GM18909 (cell line): ENCODE data around the gene PIP5K1B.
"Not testable (repeated sequence)": the region's sequence is repeated elsewhere in the genome, so short reads cannot be mapped to it uniquely, and the experiment has no call there.

Source experiments
- ATAC-seq: cut with Tn5 transposase; IDR thresholded peaks from one replicate; pipeline ENCODE4 v1.9.1; 2021; ENCODE audit warnings: mild to moderate bottlenecking; ENCODE audit not compliant: unreplicated experiment, poor library complexity

PIP5K1B gene

DNA sequence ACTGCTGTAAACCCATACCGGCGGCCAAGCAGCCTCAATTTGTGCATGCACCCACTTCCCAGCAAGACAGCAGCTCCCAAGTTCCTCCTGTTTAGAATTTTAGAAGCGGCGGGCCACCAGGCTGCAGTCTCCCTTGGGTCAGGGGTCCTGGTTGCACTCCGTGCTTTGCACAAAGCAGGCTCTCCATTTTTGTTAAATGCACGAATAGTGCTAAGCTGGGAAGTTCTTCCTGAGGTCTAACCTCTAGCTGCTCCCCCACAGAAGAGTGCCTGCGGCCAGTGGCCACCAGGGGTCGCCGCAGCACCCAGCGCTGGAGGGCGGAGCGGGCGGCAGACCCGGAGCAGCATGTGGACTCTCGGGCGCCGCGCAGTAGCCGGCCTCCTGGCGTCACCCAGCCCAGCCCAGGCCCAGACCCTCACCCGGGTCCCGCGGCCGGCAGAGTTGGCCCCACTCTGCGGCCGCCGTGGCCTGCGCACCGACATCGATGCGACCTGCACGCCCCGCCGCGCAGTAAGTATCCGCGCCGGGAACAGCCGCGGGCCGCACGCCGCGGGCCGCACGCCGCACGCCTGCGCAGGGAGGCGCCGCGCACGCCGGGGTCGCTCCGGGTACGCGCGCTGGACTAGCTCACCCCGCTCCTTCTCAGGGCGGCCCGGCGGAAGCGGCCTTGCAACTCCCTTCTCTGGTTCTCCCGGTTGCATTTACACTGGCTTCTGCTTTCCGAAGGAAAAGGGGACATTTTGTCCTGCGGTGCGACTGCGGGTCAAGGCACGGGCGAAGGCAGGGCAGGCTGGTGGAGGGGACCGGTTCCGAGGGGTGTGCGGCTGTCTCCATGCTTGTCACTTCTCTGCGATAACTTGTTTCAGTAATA, 330.6 kb downstream of the PIP5K1B start, which contains the start of gene FXN:
FXN (plus strand) TSS at position 315 of the 871 bp plus-strand sequence; CDS start at position 346, 31 bp downstream.
- peak; percentile 95 for ATAC-seq

DNA sequence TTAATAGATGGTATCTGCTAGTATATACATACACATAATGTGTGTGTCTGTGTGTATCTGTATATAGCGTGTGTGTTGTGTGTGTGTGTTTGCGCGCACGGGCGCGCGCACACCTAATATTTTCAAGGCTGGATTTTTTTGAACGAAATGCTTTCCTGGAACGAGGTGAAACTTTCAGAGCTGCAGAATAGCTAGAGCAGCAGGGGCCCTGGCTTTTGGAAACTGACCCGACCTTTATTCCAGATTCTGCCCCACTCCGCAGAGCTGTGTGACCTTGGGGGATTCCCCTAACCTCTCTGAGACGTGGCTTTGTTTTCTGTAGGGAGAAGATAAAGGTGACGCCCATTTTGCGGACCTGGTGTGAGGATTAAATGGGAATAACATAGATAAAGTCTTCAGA, 331.3 kb downstream of the PIP5K1B start:
- peak; percentile 29 for ATAC-seq

DNA sequence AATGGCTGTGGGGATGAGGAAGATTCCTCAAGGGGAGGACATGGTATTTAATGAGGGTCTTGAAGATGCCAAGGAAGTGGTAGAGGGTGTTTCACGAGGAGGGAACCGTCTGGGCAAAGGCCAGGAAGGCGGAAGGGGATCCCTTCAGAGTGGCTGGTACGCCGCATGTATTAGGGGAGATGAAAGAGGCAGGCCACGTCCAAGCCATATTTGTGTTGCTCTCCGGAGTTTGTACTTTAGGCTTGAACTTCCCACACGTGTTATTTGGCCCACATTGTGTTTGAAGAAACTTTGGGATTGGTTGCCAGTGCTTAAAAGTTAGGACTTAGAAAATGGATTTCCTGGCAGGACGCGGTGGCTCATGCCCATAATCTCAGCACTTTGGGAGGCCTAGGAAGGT, 331.8 kb downstream of the PIP5K1B start:
- no peak for ATAC-seq

DNA sequence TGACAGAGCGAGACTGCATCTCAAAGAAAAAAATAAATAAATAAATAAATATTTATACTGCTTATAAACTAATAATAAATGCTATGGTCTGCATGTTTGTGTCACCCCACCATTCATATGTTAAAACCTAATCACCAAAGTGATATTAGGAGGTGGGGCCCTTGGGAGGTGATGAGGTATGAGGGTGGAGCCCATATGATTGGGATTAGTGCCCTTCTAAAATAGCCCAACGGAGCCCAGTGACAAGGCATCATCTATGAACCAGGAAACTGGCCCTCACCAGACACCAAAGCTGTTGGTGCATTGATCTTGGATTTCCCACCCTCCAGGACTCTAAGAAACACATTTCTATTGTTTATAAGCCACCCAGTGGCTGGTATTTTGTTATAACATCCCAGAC, 335.6 kb downstream of the PIP5K1B start:
- no peak for ATAC-seq

DNA sequence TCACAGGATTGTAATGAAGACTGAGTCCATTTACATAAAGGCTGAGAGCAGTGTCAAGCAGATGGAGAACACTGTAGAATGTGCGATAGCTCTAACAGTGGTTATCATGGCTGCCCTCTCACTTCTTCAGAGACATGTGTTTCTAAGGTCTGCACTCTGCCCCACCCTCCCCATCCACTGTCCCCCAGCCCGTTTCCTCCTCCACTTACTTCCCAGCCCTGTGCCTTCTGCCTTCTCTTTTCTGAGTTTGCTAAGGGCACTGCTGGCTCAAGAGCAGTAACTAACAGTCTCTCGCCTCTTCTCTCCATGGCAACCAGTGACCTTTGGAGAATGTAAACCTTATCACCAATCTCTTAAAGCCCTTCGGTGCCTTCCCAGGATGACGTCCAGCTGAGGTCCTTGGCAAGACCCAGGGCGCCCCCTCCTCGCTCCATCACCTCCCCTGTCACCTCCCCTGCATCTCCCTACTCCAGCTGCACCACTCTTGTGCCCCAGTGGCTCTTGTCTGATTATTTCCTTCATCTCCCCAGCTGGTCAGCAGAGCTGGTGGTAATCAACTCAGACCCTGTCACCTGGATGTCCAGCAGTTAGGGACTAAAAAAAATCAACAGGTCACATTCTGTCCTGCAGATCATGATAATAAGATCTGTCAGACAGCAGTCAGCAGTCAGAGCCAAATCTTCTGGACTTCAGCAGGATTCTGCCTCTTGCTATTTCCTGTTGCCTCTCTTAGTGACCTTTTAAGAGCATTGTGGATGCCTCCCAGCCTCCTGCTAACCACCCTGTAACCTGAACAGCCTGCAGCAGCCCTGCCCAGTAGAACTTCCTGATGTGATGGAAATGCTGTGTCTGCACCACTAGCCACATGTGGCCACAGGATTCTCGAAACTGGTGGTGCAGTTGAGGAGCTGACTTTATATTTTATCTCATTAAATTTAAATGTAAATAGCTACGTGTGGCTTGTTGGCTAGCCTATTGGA, 339.5 kb downstream of the PIP5K1B start:
- no peak for ATAC-seq

DNA sequence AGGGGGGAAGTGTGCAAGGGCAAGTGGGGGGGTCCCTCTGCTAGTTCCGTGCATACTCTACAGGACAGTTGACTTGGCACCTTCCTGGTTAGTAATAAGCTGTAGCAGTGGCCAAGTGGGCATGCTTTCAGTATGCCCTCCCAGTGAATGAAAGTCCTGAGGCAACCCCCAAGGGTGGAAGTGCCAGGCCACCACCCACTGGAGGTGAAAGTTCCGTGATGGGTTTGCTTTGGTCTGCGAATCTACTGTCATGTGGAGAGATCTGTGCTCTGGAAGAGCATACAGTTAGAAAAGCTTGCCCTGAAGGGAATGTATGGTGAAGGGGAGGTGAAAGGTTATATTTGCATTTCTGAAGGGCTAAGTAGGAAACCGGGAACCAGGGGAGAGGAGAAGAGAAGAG, 340.8 kb downstream of the PIP5K1B start:
- ATAC-seq = no peak

DNA sequence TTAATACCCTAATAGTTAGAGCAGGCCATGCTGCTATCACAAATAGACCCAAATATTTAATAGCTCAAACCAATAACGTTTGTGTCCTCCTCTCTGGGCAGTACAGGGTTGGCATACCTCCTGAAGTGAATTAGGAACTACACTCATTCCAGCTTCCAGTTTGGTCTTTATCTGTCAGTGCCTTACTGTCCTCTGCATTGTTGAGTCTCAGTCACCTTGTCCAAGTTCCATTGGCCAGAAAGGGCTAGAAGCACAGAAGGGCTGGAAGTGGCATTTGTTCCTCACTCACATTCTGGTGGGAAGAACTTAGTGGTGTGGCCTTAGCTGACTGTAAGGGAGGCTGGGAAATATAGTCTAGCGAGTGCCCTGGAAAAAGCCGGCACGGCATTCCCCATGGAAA, 341.7 kb downstream of the PIP5K1B start:
- no peak for ATAC-seq

DNA sequence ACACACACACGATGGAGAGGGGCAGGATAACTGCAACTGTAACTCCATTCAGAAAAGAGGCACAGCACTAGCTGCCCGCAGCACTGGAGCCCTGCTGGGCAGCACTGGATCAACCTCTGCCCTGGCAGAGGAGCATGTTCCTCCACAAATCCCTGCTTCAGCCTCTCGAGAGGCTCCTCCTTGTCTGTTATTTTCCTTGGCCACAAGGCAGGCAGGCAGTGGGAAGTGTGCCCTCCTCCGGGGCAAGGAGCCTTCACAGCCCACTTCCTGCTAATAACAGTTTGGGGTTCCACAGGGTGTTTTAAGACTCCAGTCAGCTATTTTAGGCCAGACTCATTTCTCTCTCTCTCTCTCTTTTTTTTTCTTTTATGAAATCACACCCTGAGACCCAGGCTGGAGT, 342.3 kb downstream of the PIP5K1B start:
- ATAC-seq = no peak

DNA sequence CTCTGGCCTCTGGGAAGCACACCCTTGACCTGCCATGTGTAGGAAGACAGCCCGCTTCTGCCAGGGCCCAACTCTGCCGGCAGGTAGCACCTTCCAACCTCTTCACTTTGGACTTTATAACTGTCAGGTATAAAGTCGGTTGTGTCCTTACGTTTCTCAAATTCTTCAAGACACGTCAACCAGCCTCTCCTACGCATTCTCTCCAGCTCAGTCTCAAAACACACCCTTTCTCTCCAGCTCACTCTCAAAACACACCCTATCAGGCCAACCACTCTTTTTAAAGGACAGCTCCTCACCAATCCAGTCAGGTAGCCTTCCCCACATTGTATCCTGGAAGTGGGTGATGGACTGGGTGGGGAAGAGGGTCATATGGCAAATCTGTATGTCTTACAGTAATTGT, 344.1 kb downstream of the PIP5K1B start:
- ATAC-seq = no peak

DNA sequence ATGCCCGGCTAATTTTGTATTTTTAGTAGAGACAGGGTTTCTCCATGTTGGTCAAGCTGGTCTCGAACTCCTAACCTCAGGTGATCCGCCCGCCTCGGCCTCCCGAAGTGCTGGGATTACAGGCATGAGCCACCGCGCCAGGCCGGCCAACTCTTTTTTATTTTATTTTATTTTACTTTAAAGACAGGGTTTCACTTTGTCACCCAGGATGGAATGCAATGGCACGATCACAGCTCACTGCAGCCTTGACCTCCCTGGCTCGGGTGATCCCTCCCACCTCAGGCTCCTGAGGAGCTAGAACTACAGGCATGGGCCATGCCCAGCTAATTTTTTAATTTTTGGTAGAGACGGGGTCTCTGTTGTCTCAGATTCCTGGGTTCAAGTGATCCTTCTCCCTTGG, 345.9 kb downstream of the PIP5K1B start:
- ATAC-seq = not testable (repeated sequence)

DNA sequence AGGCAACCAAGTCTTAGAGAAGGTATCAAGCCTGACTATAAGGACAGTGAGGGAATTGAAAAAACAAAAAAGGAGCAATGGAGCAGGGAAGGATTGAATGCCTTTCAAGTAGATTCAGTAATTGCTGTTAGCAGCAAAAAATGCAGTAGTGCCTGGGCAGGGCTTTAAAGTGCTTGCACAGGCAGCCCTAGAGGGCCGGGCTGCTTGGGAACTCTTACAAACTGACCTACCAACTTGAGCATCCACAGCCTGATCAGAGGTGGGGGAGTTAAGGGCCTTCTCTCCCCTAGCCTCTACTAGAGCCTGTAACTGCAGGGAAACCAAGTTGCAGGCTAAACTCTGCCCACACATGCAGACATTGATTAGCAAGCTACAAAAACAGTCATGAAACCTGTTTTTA, 349.9 kb downstream of the PIP5K1B start:
- ATAC-seq = no peak

DNA sequence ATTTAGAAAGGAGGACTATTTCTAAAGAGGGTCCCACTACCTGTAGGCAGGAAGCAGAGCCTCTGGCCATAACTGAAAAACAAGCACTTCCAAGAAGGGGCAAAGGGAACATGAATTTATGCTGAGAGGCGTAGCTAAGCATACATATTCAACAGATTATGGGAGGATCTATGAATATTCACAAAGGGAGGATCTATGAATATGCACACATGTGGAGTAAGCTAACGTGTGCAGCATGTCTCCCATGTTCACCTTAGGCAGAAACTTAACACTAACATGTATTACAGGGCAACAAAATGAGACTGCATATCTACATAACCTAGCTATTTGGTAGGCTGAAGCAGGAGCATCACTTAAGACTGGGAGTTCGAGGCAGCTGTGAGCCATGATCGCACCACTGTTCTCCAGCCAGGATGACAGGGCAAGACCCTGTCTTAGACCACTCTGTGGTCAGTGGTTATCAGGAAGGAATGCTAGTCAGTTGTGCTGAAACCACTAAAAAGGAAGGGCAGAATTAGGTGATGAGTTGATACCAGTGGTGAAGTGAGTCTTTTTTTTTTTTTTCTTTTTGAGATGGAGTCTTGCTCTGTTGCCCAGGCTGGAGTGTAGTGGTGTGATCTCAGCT, 351.3 kb downstream of the PIP5K1B start:
- ATAC-seq = no peak

DNA sequence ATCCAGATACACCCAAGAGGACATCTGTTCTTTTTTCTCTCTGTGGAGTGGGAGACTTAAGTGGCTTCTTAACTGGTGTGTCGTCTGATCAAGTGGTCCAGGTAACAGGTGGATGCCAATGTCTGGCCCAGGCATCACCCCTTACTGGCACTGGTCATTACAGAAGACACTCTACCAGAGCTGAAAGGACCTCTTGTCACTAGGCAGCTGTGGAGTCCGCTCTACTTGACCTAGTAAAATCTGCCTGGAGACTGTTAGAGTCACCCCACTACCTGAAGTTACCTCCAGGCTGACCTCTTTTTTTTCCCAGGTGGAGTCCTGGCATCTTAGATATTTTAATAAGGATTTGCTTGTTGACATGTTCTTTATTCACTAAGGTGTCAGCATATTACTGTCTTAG, 353.1 kb downstream of the PIP5K1B start:
- ATAC-seq = no peak
